Neuronal stem cell (in vitro differentiated cells): ENCODE measurements around the gene SOSTDC1.

ENCODE experiments used
- DNase-seq: peaks from one replicate; pipeline ENCODE4 v3.0.0-alpha.2; 2013; ENCODE audit warnings: low spot score
- H2AFZ ChIP-seq: one replicate; pipeline ENCODE4 v1.6.1; 2013; ENCODE audit warnings: mild to moderate bottlenecking, low read length, inconsistent platforms
- H2AK5ac ChIP-seq: 2 replicates; pipeline ENCODE4 v1.6.1; 2013; ENCODE audit warnings: low read depth, mild to moderate bottlenecking, inconsistent platforms, low read length, moderate library complexity, mixed read lengths
- H2BK120ac ChIP-seq: 2 replicates; pipeline ENCODE4 v1.6.1; 2013; ENCODE audit warnings: low read depth, mild to moderate bottlenecking, inconsistent platforms, low read length, moderate library complexity, mixed read lengths
- H2BK12ac ChIP-seq: one replicate; pipeline ENCODE4 v1.6.1; 2013; ENCODE audit warnings: low read length, inconsistent platforms
- H2BK15ac ChIP-seq: 2 replicates; pipeline ENCODE4 v1.6.1; 2013; ENCODE audit warnings: mild to moderate bottlenecking, low read length, inconsistent platforms, mixed read lengths
- H2BK5ac ChIP-seq: one replicate; pipeline ENCODE4 v1.6.1; 2013; ENCODE audit warnings: inconsistent platforms, mild to moderate bottlenecking, low read length, moderate library complexity
- H3K14ac ChIP-seq: one replicate; pipeline ENCODE4 v1.6.1; 2013; ENCODE audit warnings: low read length, inconsistent platforms
- H3K18ac ChIP-seq: 2 replicates; pipeline ENCODE4 v1.6.1; 2013; ENCODE audit warnings: low read length, inconsistent platforms
- H3K23ac ChIP-seq: 2 replicates; pipeline ENCODE4 v1.6.1; 2013; ENCODE audit warnings: low read depth, mild to moderate bottlenecking, mixed read lengths, low read length, inconsistent platforms; ENCODE audit not compliant: poor library complexity
- H3K27ac ChIP-seq: replicated peaks from 3 replicates; pipeline ENCODE4 v1.5.1; 2013; ENCODE audit warnings: low read length, inconsistent platforms
- H3K27me3 ChIP-seq, 3 experiments: 2 replicates each; pipeline ENCODE4 v1.6.1; 2013; ENCODE audit warnings: low read length in 3 of 3, mild to moderate bottlenecking in 2 of 3, inconsistent platforms in 1 of 3, low read depth in 1 of 3, mixed read lengths in 1 of 3, moderate library complexity in 1 of 3; ENCODE audit not compliant: control insufficient read depth in 3 of 3, insufficient read depth in 3 of 3
- H3K36me3 ChIP-seq, 2 donors: replicated peaks in 1 of 2; 2 replicates each; pipeline ENCODE4 v1.6.1; 2013; ENCODE audit warnings: low read length in 2 of 2; ENCODE audit not compliant: control insufficient read depth in 2 of 2, insufficient read depth in 2 of 2
- H3K4ac ChIP-seq: 2 replicates; pipeline ENCODE4 v1.6.1; 2013; ENCODE audit warnings: inconsistent platforms, mild to moderate bottlenecking, low read length, moderate library complexity
- H3K4me1 ChIP-seq, 2 donors: 1 replicate in 1 of 2; 2 replicates in 1 of 2; pipeline ENCODE4 v1.6.1; 2013; ENCODE audit warnings: low read length in 2 of 2, low read depth in 1 of 2; ENCODE audit not compliant: control insufficient read depth in 2 of 2, insufficient read depth in 1 of 2
- H3K4me2 ChIP-seq: one replicate; pipeline ENCODE4 v1.6.1; 2013; ENCODE audit warnings: mild to moderate bottlenecking, low read length, inconsistent platforms; ENCODE audit not compliant: insufficient read depth, poor library complexity, severe bottlenecking
- H3K4me3 ChIP-seq, 2 donors: 2 replicates each; pipeline ENCODE4 v1.5.1; 2013; ENCODE audit warnings: low read length in 2 of 2, mild to moderate bottlenecking in 2 of 2, inconsistent platforms in 1 of 2, moderate library complexity in 1 of 2
- H3K79me1 ChIP-seq: one replicate; pipeline ENCODE4 v1.6.1; 2013; ENCODE audit warnings: low read depth, mild to moderate bottlenecking, inconsistent platforms, low read length, moderate library complexity
- H3K9ac ChIP-seq: one replicate; pipeline ENCODE4 v1.6.1; 2013; ENCODE audit warnings: mild to moderate bottlenecking, low read depth, low read length, inconsistent platforms; ENCODE audit not compliant: poor library complexity
- H3K9me3 ChIP-seq, 2 donors: replicated peaks in 1 of 2; 2 replicates each; pipeline versions ENCODE3 to v1.6.1; 2013; ENCODE audit warnings: low read length in 2 of 2, mild to moderate bottlenecking in 2 of 2, inconsistent platforms in 1 of 2, low read depth in 1 of 2, mixed read lengths in 1 of 2, moderate library complexity in 1 of 2; ENCODE audit not compliant: control insufficient read depth in 2 of 2, insufficient read depth in 1 of 2
- H4K8ac ChIP-seq: one replicate; pipeline ENCODE4 v1.6.1; 2013; ENCODE audit warnings: low read depth, mild to moderate bottlenecking, inconsistent platforms, low read length, moderate library complexity
- H4K91ac ChIP-seq: one replicate; pipeline ENCODE4 v1.6.1; 2013; ENCODE audit warnings: low read length, low read depth, mild to moderate bottlenecking, inconsistent platforms; ENCODE audit not compliant: poor library complexity
- WGBS, 2 donors: extraction: QIAGEN DNeasy Blood & Tissue Kit; methylation state at CpG; one replicate each; pipeline ENCODE4 v1.1.7; 2013; ENCODE audit warnings: missing lambda C conversion rate in 2 of 2, mixed read lengths in 1 of 2; ENCODE audit not compliant: insufficient read length in 2 of 2, insufficient replicate concordance in 1 of 2; ENCODE audit errors: extremely low coverage in 2 of 2; 5-methylcytosine and 5-hydroxymethylcytosine counted together

The SOSTDC1 gene

DNA sequence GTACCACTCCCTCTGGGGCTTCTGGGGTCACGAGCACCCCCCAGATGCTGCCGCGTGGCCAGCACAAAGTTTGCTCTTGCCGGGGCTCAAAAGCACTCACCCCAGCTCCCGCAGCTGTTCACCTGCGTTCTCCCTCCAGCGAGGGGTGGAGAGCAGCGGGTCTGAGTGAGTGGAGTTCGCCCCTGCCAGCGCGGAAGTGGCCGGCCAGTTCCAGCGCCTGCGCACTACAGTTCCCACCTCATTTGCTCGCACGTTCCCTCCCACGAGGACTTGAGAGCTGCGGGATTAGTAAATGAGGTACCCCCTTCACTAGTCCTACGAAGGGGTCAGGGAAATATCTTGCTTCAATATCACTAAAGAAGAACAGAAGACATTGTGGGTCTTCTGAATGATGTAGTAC lies 36.8 kb upstream of the SOSTDC1 start:
- Histone ChIP-seq H3K9ac (peak overlapping the region; percentile 34), H3K27ac (no peak overlapping the region), H3K23ac (no peak overlapping the region), H3K4me1 (peaks cover 0 to 6% of the 10 kb centered on the region in 2 donors), H2BK120ac (no peak overlapping the region), H4K91ac (no peak overlapping the region), H2BK12ac (no peak overlapping the region), H3K18ac (peak overlapping the region; percentile 46), H3K4me2 (no peak overlapping the region), H3K79me1 (no peaks in the 10 kb centered on the region), H2BK5ac (no peak overlapping the region), H3K9me3 (peaks cover 2 to 9% of the 10 kb centered on the region in 2 donors), H2AK5ac (no peak overlapping the region), H3K14ac (no peak overlapping the region), H2BK15ac (peak overlapping the region; percentile 43), H3K36me3 (no peaks in the 10 kb centered on the region), H4K8ac (no peak overlapping the region), H3K4ac (no peak overlapping the region), H3K27me3 (no peaks in the 10 kb centered on the region), H2AFZ (no peak overlapping the region), H3K4me3 (no peak overlapping the region)
- no CpG with 5 or more reads among the region's 19 CpGs for WGBS, 2 donors
- no peak for DNase-seq

DNA sequence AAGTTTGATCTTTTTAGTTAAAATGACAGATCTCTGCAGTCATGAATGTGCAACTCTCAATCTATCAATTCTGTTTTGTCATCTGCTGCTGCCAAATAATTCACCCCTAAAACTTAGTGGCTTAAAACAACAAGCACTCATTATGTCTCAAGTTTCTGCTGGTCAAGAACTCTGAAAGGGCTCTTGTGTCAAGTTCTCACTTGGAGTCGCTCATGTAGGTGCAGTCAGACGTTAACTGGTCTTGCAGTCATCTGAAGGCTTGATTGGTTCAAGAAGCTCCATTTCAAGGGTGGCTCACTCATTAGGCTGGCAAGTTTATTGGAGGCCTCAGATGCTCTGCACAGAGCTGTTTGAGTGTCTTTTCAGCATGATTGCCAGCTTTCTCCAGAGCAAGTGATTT lies 32.6 kb upstream of the SOSTDC1 start:
- Histone ChIP-seq H3K27ac (no peak overlapping the region), H2BK5ac (no peak overlapping the region), H3K79me1 (no peaks in the 10 kb centered on the region), H2BK120ac (no peak overlapping the region), H3K9ac (no peak overlapping the region), H3K14ac (no peak overlapping the region), H2BK12ac (no peak overlapping the region), H3K36me3 (no peaks in the 10 kb centered on the region), H3K27me3 (no peaks in the 10 kb centered on the region), H3K4me2 (no peak overlapping the region), H3K23ac (no peak overlapping the region), H3K4me1 (peaks cover 2 to 23% of the 10 kb centered on the region in 2 donors), H2AFZ (peak overlapping the region; percentile 54), H3K4ac (no peak overlapping the region), H3K18ac (no peak overlapping the region), H4K8ac (no peak overlapping the region), H2BK15ac (no peak overlapping the region), H3K4me3 (no peak overlapping the region), H4K91ac (no peak overlapping the region), H3K9me3 (peaks cover 4 to 9% of the 10 kb centered on the region in 2 donors), H2AK5ac (no peak overlapping the region)
- WGBS, 2 donors, result no CpG with 5 or more reads among the region's 2 CpGs
- no peak for DNase-seq

DNA sequence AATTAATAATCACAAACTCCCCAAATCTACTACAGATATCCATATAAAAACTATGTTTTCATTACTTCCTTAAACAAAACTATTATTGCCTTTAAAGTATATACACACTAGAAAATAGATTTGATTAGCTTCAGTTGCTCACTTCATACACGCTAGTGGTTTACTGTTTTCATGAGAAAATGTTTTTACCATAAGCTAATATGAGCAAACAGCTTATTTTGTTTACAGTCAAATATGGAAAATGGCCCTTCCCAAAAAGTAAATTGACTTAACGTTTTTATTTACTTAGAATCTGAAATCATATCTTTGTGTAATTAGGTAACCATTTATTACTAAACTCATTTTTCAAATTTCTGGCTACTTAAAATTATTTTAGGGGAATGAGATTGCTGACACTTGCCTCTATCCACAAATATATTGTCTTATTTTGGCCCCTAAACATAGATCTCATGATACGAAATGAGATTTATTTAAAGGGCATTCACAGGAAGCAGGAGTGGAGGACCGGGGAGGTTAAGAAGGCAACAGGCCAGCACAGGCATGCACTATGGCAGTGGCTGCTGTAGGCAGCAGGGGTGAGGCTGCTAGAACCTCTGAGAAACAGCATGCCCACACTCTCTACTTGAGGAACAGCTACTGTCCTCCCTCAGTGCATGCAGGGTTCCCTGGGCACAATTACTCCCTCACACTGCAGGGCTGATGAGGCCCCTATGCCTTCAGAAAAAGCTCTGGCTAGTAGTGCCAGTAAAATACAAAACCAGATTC lies 29.6 kb upstream of the SOSTDC1 start:
- no peak overlapping the region for H3K23ac ChIP-seq
- H3K79me1 ChIP-seq, result no peaks in the 10 kb centered on the region
- H3K27ac ChIP-seq, result no peak overlapping the region
- no peak overlapping the region for H4K91ac ChIP-seq
- no peak overlapping the region for H3K14ac ChIP-seq
- H3K4me2 ChIP-seq, result no peak overlapping the region
- H3K4me1 ChIP-seq, result peaks cover 5 to 50% of the 10 kb centered on the region in 2 donors
- H4K8ac ChIP-seq, result no peak overlapping the region
- no peak overlapping the region for H2AK5ac ChIP-seq
- peak overlapping the region; percentile 18 for H2AFZ ChIP-seq
- no peaks in the 10 kb centered on the region for H3K27me3 ChIP-seq
- peaks cover 0 to 2% of the 10 kb centered on the region in 2 donors for H3K9me3 ChIP-seq
- H3K4me3 ChIP-seq, result peak overlapping the region in 1 of 2 donors; percentile 68
- H3K36me3 ChIP-seq, result no peaks in the 10 kb centered on the region
- H3K18ac ChIP-seq, result peak overlapping the region; percentile 44
- WGBS, 2 donors, result no CpG with 5 or more reads among the region's 4 CpGs
- no peak overlapping the region for H3K4ac ChIP-seq
- no peak overlapping the region for H2BK120ac ChIP-seq
- H2BK15ac ChIP-seq, result no peak overlapping the region
- no peak for DNase-seq
- H2BK5ac ChIP-seq, result no peak overlapping the region
- no peak overlapping the region for H3K9ac ChIP-seq
- H2BK12ac ChIP-seq, result no peak overlapping the region

DNA sequence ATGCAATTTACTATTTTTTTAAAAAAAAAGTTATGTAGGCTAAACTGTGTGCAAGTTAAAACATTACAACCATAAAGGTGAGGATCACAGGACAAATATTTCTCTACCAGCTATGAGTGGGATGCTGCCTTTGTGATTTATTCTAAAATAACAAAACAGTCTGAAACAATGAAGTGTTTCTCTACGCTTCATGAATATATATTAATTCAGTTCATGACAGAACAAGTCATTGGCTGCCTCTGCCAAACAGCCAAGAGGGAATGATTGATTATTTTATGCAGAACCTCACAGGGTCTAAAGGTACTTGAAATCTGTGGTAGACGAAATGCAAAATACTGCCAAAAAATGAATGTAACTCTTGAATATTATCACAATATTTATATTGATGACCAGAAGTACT lies 29.0 kb upstream of the SOSTDC1 start:
- H3K27me3 ChIP-seq, result no peaks in the 10 kb centered on the region
- no peak overlapping the region for H2BK5ac ChIP-seq
- no peak overlapping the region for H3K23ac ChIP-seq
- H3K4me3 ChIP-seq, result no peak overlapping the region
- no peak overlapping the region for H2AK5ac ChIP-seq
- H4K8ac ChIP-seq, result no peak overlapping the region
- no peak overlapping the region for H2BK12ac ChIP-seq
- H2AFZ ChIP-seq, result no peak overlapping the region
- H3K27ac ChIP-seq, result no peak overlapping the region
- H3K4ac ChIP-seq, result no peak overlapping the region
- no peak overlapping the region for H3K9ac ChIP-seq
- H4K91ac ChIP-seq, result no peak overlapping the region
- WGBS, 2 donors, result no CpG with 5 or more reads among the region's 2 CpGs
- H3K79me1 ChIP-seq, result no peaks in the 10 kb centered on the region
- peaks cover 0 to 2% of the 10 kb centered on the region in 2 donors for H3K9me3 ChIP-seq
- no peak overlapping the region for H3K18ac ChIP-seq
- peaks cover 5 to 55% of the 10 kb centered on the region in 2 donors for H3K4me1 ChIP-seq
- no peak overlapping the region for H3K4me2 ChIP-seq
- H3K36me3 ChIP-seq, result no peaks in the 10 kb centered on the region
- H3K14ac ChIP-seq, result no peak overlapping the region
- H2BK15ac ChIP-seq, result no peak overlapping the region
- no peak overlapping the region for H2BK120ac ChIP-seq
- DNase-seq, result no peak
